NB4 (cell line): ENCODE measurements around the gene TSHZ2.

Experiments
- DNase-seq: peaks from one replicate; pipeline ENCODE4 v3.0.0; 2010; ENCODE audit warnings: low read depth
- H3K4me3 ChIP-seq: one replicate; pipeline ENCODE4 v1.5.1; 2011; ENCODE audit warnings: mild to moderate bottlenecking, low read depth, low read length, moderate library complexity
- CTCF ChIP-seq: IDR thresholded peaks from one replicate; pipeline ENCODE4 v1.5.1; 2012; ENCODE audit warnings: low read depth, low read length
- MYC ChIP-seq: IDR thresholded peaks from 2 replicates; pipeline ENCODE4 v1.6.1; 2011; ENCODE audit warnings: low read depth, low read length
- POLR2A ChIP-seq: IDR thresholded peaks from 2 replicates; pipeline ENCODE4 v1.6.1; 2011; ENCODE audit warnings: mild to moderate bottlenecking; ENCODE audit not compliant: insufficient read length; ENCODE audit errors: extremely low read depth
- TF ChIP-seq, protein P1 (sequence below): IDR thresholded peaks from 2 replicates; pipeline ENCODE4 v1.6.1; 2011; ENCODE audit warnings: low read depth, low read length

Gene TSHZ2

GRCh38 chr20:53344891-53345290, 372.7 kb downstream of the TSHZ2 start:
- H3K4me3 ChIP-seq = no peak overlapping the region
- no peak for DNase-seq
- no peak for TF ChIP-seq POLR2A
- TF ChIP-seq CTCF = no peak
- TF ChIP-seq, protein P1, sequence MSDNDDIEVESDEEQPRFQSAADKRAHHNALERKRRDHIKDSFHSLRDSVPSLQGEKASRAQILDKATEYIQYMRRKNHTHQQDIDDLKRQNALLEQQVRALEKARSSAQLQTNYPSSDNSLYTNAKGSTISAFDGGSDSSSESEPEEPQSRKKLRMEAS = no peak
- TF ChIP-seq MYC = no peak

DNA sequence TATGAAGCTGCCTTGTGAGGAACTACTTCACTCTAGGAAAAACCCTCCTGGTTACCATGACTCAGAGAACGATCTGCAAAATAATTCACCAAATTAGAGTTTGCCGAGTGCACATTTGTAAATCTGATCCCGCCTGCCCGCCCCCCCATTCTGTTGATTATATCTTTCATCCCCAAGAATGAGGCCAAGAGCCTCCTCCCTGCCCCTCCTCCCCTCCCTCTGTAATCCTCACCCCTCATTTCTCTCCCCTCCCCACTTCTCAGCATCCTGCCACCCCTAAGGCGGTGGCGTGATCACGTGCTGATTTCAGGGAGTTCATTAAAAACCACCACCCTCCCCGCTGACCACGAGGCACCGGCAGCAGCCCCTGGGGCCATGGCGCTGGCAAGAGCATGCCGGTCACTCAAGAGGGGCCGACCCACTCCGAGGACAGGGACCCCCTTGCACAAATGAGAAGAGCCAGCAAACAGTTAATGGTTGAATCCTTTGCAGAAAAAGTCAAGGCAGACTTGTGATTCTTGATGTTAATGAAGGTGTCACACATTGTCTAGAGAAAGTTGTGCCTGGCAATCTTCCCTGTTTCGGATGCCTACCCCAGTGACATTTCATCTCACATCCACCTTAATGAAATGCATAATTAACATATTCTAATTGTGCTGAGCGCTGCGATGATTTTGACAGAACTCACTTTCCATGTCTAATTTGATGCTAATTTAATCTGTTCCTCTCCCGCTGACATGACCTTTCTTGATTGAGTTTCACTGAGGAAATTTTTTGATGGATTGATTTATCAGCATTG, 373.6 kb downstream of the TSHZ2 start:
- no peak overlapping the region for H3K4me3 ChIP-seq
- TF ChIP-seq CTCF (no peak), POLR2A (no peak), MYC (no peak)
- TF ChIP-seq, protein P1 = no peak
- no peak for DNase-seq

DNA sequence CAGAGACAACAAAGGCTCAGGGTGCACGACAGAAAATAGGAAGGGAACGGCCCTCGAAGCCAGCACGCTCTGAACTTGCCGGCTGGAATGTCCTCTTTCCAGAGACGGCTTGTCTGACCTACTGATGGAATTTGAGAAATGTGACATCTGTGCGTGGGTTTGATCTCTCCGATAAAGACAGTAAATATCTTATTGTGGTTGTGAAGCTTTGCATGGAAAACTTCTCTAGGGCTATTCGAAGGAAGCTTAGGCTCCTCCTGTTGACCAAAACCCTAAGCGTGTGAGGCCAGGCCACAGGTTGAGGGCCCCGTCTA, 374.1 kb downstream of the TSHZ2 start:
- no peak for TF ChIP-seq POLR2A
- no peak for TF ChIP-seq MYC
- TF ChIP-seq CTCF = no peak
- TF ChIP-seq, protein P1 = no peak
- no peak overlapping the region for H3K4me3 ChIP-seq
- no peak for DNase-seq

DNA sequence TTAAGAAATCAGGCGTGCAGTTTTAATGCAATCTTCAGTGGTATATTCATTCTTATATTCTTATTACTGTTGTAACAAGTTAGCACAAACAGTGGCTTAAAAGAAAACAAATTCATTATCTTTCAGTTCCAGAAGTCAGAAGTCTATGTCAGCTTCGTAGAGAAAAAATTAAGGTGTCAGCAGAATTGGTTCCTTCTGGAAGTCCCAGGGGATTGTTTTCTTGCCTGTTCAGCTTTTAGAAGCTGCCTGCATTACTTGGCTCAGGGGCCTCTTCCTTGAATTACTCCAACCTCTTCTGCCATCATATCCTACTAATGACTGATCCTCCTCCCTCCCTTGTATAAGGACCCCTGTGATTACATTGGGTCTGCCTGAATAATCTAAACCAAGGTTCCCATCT, 377.6 kb downstream of the TSHZ2 start:
- no peak for TF ChIP-seq POLR2A
- TF ChIP-seq, protein P1 = no peak
- no peak overlapping the region for H3K4me3 ChIP-seq
- no peak for DNase-seq

- DNase-seq = no peak
- H3K4me3 ChIP-seq = no peak overlapping the region
- TF ChIP-seq, protein P1 = no peak
- TF ChIP-seq POLR2A = no peak
- TF ChIP-seq CTCF = no peak
- no peak for TF ChIP-seq MYC
Measured at GRCh38 chr20:53352727-53353440, 380.7 kb downstream of the TSHZ2 start.

DNA sequence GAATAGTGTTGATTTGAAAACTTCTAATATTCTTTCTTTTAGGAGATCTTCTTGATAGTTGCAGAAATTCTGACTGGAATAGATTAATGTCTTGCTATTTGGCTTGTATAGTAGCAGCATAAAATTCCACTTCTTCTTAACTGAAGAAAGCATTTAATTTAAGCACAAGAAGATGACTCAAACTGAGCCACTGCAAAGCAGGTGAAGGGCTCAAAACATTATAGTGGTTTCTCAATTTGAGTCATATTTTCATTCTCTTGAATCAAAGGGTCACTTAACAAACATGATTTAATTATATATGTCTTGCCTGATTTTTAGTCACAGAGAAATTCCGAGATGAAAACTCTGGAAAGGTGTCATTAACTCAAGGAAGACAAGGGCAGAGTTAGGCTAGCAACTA, 382.2 kb downstream of the TSHZ2 start:
- TF ChIP-seq POLR2A (no peak), MYC (no peak), CTCF (no peak)
- TF ChIP-seq, protein P1 = no peak
- no peak overlapping the region for H3K4me3 ChIP-seq

More for the DNA sequence above, 382.2 kb downstream of the TSHZ2 start:
- no peak for DNase-seq
